Stimulated activated CD4-positive, alpha-beta T cell treated with anti-CD3 and anti-CD28 coated beads, Interleukin-2, amount 100 ng/mL, for 48 hours (primary cell): ENCODE data around the gene PIK3IP1.

ENCODE experiments used
- DNase-seq, 2 donors: peaks; one replicate each; pipeline ENCODE4 v3.0.0-alpha.2; 2020

PIK3IP1 gene

DNA sequence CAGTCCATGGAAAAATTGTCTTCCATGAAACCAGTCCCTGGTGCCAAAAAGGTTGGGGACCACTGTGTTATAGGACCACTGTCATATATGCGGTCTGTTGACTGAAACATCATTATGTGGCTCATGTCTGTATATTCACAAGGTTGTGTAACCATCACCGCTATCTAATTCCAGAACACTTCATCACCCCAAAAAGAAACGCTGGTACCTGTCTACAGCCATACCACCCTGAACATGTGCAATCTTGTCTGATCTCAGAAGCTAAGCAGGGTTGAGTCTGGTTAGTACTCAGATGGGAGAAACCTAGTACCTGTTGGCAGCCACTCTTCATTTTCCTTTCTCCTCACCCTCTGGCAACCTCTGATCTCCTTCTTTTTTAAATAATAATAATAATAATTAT is 12.9 kb upstream of the PIK3IP1 start:
- DNase-seq: no peak

GRCh38 chr22:31302537-31302936 is 10.2 kb upstream of the PIK3IP1 start:
- DNase-seq: no peak

DNA sequence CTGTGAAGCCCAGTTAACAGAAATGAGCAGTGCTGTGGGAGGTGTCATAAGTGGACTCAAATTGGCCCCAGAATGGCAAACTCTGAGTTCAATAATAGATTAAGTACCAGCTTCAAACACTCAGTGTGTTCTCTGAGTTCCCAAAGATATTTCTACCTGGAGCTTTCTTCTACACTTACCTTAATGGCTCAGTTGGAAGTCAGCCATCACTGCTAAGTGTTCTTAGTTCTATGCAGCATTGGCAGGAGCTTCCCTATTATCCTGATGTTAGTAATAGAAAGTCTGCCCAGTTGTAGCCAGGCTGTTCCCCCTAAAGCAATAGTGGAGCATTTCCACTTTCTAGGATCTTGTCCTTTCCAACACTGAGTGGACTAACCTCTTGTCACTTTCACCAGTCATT is 9.7 kb upstream of the PIK3IP1 start:
- DNase-seq: no peak

GRCh38 chr22:31300896-31301295 is 8.6 kb upstream of the PIK3IP1 start:
- no peak for DNase-seq

DNA sequence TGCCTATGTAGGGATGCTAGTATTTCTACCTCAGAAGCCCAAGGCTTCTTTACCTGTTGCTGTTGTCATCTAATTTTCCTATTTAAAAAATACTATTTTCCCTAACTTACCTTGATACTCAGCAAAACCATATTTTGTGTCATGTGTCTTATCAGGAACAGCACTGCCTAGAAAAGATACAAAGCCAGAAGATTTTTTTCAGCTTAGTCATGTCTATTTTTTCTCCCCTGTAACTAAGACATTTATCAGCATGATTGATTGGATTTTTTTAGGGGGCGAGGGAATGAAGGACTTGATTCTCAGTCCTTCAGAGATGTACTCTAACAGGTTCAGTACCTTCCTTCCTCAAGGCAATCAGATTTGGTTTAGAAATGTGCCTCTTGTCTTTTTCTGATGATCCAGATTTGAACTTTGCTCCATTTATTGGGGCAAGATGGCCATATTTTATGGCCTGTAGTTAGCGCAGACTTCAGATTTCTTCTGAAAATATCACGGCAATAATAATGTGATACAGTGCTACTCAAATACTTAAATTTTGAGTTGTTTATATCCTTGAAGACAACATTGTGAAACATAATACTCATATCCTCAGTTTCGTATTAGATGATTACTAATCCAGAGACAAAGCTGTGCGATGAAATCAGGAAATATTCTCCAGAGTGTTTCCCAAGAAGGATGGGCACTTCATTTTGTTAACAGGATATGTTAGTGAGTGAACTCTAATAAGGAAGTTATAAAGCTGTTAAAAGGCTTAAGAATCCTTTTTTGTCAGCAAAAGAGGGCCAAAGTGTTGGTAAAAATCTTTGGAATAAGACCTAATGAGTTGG is 3.8 kb upstream of the PIK3IP1 start:
- DNase-seq: no peak

DNA sequence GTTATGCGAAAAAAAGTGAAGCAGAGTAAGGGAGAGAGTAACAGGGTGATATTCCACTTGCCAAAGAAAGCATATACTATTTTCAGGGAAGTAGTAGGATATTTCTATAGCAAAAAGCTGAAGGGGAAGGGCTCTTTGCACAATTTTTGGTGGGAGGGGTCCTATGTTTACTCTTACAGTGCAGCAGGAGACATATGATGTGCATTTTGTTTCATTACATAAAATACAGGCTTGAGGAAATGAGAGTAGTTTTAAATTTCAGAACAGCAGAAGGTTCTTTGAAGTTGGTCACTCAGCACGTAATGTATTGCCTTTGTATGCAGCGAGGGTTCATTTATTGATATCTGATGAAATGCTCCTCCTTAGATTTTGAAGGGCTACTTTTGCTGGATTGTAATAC is 3.1 kb upstream of the PIK3IP1 start:
- DNase-seq: no peak

GRCh38 chr22:31291481-31292235 is 630 bp downstream of the PIK3IP1 start:
- no peak for DNase-seq

DNA sequence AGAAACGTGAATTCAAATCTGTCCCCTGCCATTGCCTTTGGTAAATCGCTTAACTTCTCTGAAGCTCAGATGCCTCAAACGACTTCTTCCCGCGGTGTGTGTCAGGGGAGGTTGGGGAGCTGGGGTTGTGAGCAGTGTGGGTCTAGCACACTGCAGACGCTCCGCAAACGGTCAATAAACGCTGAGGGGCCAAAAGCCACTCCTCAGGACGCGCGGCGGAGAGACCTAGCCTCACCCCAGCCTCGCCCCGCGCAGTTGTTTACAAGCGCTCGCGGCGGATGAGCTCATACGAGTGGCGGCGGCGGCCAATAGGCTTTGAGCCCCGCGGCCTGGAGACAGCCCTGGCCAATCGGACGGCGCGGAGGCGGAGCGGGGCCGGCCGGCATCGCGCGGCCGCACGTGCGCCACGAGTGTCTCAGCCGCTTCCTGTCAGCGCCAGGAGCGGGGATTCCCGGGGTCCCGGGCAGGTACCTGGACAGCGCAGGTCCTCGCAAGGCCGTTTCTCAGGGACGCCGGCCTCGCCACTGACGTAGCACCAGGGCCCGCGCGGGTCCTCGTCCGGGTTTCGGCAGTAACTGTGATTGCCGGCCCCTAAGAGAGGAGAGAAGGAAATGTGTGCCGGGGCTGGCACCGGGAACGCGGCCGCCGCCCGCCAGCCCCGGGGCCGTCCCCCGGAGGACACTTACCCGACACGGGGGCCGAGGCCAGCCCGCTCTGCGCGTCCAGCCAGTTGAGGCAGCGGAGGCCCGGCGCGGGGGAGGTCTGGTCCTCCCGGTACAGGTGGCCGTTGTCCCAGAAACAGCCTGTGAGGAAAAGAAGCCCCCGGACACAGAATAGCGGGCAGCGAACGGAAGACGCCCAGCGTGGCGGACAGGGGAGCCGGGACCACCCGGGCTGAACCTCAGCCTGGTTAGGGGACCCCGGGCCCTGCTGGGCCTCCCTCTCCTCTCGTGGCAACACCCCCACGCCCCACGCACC is 1.5 kb downstream of the PIK3IP1 start:
- peak; percentile 88 to 89 for DNase-seq

DNA sequence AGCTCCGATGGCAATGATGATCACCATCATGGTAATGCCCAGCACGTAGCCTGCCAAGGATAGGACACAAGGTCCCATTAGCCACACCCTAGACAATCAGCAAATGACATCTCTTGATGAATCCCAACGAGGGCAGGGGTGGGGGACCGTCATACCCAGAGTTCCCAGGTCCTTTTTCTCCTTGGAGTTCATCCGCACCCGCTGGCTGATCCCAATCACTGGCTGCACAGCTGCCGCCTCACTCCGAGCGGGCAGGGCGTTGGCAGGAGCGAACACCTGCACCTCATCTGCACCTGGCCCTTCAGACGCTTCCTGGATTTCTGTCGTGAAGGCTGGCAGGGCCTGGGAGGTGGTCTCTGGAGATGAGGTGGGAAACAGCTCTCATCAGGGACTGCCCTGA is 2.9 kb downstream of the PIK3IP1 start:
- DNase-seq: no peak

DNA sequence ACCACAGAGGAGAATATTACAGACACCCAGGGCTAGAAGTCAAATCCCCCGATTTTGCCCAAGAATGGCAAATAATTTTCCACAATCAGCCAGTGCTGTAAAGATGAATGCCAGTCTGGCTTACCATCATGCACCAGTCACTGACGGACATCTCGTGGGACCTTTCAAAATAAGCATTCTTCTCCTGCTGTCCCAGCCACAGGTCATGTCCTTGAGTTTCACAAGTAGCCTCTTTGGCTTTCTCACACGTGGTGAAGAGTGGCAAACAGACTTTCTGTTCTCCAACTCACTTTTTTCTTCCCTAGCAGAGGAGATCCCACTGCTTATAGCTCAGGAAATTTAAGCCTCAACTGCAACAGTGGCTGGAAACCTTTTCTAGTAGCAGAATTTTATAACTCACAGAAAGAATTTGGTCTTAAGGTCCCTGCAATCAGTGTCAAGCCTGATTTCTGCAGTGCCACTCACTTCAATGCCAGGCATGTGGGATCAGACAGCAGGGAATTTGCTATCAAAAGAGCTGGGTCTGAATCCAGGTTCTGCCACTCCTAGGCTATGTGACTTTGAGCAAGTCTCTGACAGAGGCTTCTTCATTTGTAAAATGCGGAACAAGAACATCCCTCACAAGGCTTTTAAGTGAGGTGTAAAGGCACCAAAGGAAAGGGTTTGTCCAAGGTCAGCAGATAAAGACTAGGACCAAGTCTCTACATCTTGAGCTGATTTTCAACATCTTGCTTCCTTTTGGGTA is 3.6 kb downstream of the PIK3IP1 start:
- DNase-seq: no peak

DNA sequence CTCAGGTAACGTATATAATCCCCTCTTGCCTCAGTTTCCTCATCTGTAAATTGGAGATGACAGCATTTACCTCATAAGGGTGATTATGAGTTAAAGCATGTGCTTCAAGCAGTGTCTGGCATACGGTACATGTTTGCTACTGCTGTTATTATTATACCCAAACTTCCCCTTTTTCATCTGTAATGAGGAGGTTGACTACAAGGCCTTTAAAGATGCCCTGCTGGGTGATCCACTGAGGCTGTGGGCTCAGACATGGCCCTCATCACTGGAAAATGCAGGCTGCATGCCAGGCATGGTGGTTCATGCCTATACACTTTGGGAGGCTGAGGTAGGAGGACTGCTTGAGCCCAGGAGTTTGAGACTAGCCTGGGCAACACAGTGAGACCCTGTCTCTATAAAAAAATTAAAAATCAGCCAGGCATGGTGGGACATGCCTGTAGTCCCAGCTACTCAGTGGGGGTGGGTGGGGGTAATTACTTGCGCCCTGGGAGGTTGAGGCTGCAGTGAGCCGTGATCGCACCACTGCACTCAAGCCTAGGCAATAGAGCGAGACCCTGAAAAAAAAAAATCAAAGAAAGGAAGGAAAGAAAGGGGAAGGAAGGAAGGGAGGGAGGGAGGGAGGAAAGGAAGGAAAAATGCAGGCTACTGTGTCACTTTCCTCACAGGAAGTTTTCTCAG is 4.3 kb downstream of the PIK3IP1 start:
- no peak for DNase-seq

- peak in 1 of 2 donors; percentile 36 for DNase-seq
Measured at GRCh38 chr22:31286360-31287255, 5.7 kb downstream of the PIK3IP1 start.

DNA sequence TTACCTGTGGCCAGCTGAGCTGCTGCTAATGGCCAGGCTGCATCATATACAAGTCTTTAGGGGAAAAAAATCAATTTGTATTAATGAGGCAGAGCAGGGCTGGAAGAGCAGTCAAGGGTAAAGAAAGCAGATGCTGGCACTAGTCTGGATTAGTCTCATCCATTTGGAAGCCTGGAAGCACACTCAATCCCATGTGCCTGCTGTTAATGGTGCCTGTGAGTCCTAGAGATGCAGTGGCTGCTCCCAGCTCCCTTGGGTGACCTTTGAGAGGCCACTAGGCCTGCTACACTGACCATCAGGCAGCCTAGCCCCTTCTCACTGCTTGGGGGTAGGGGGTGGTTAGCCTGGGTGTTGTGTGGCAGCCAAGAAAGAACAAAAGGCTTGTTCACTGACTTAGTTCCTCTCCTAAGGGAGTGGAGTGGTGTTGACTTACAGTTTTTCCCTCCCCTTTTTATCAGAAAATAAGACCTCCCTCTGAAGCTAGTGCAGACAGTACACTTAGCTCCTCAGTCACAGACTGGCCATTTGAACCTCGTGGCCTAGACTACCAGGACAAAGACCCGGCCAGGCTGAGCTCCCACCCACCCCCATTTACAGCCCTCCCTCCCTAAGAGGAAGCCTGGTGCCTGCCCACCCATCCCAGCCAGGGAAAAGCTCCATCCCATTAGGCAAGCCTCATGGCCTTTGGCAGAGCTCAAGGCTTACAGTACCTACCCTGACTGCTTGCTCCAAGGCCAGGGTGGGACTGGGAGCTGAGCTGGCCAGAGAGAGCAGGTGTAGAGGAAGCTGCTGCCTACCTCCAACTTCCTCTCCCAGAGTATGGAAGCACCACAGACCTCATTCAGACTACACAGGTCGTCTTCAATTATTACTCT is 7.8 kb downstream of the PIK3IP1 start:
- no peak for DNase-seq

DNA sequence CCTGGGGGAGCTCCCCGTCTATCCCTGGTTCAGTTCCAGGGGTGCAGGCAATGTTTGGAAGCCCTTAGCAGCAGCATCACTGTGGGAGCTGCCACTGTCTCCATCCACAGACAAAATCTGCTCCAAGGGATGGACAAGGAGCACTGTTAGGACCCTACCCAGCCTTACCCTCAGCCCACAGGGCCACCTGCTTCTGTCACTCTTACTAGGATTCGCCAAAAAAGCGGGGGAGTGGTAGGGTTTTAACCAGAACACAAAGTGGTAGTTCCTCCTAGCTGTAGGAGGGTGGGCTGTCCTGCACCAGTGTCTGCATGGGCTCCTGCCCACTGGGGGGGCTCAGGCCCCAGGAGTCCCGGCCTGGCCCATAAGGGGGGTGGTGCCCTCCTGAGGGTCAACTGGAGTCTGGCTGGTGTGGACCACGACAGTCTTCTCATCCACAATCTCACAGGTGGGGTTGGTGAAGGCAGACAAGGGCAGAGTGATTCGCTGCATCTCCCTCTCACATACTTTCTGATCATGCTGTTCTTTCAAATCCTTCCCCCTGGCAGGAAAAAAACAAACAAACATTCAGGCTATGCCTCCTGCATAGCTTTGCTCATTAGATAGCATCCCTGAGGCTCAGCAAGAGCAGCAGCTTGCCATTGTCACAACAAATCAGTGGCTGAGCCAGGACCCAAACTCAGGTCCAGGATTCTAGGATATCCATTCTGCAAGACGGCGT is 9.4 kb downstream of the PIK3IP1 start:
- no peak for DNase-seq

DNA sequence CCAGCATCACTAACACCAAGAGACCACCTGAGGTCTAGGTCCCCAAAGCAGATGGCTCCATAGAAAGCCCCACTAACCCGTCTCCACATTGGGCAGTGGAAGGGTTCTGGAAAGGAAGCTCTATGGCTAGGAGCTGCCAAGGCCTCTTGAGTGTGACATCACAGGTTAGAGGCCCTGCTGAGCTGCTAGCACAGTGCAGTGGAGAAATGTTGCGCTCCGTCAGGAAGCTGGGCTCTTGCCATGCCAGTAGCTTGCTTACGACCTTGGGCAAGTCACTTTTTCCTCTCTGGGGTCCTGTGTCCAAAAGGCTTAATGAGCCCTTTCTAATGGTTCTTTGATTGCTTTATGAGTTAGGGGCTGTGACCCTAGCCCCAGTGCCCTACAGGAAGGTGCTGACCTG is 10.6 kb downstream of the PIK3IP1 start:
- no peak for DNase-seq

DNA sequence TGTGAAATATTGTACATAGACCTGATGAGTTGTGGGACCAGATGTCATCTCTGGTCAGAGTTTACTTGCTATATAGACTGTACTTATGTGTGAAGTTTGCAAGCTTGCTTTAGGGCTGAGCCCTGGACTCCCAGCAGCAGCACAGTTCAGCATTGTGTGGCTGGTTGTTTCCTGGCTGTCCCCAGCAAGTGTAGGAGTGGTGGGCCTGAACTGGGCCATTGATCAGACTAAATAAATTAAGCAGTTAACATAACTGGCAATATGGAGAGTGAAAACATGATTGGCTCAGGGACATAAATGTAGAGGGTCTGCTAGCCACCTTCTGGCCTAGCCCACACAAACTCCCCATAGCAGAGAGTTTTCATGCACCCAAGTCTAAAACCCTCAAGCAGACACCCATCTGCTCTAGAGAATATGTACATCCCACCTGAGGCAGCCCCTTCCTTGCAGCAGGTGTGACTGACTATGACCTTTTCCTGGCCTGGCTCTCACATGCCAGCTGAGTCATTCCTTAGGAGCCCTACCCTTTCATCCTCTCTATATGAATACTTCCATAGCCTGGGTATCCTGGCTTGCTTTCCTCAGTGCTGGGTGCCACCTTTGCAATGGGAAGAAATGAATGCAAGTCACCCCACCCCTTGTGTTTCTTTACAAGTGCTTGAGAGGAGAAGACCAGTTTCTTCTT is 12.3 kb downstream of the PIK3IP1 start:
- no peak for DNase-seq

DNA sequence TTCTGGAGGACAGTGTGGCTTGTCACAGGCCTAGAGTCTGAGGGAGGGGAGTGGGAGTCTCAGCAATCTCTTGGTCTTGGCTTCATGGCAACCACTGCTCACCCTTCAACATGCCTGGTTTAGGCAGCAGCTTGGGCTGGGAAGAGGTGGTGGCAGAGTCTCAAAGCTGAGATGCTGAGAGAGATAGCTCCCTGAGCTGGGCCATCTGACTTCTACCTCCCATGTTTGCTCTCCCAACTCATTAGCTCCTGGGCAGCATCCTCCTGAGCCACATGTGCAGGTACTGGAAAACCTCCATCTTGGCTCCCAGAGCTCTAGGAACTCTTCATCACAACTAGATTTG is 13.0 kb downstream of the PIK3IP1 start:
- DNase-seq: no peak

- no peak for DNase-seq
Measured at GRCh38 chr22:31278626-31279326, 13.5 kb downstream of the PIK3IP1 start.
